ENCODE measurements around the gene PI16. TPM values are rescaled to one million over a fixed set of nuclear protein-coding genes. Genes with fewer than 3 reads are reported as not detected.

Gene PI16
- total RNA-seq, 1 experiment from 2014 or later: not detected

GRCh38 chr6:36924131-36924530, 30.4 kb upstream of the PI16 start:
- in situ Hi-C loops (cut with HindIII; ENCODE audit: low pct_unique_long_range_greater_than_20kb, low sequenced_read_pairs) (no loop called here), intact Hi-C loops (cut with micrococcal nuclease; ENCODE audit: unreplicated experiment) (no loop called here)
- ChIA-PET CTCF (no interaction called here), POLR2A (no interaction called here)
- no peaks in the 10 kb centered on the region for H3K4me1 ChIP-seq (ENCODE audit: control insufficient read depth, insufficient read depth, low read length)
- no peak for ATAC-seq
- H3K27me3 ChIP-seq (ENCODE audit: control insufficient read depth, insufficient read depth, low read length): no peaks in the 10 kb centered on the region
- no peaks in the 10 kb centered on the region for H3K9me3 ChIP-seq (ENCODE audit: control insufficient read depth, insufficient read depth, low read depth, low read length)
- TF ChIP-seq SIN3A (IDR thresholded peaks at IDR 0.05; ENCODE audit: borderline replicate concordance, insufficient read depth, low read depth, low read length): no peak
- no peak for TF ChIP-seq CTCF (IDR thresholded peaks at IDR 0.05)
- no peak for TF ChIP-seq TCF7L2 (IDR thresholded peaks at IDR 0.05; ENCODE audit: low read depth, low read length)
- no peak for TF ChIP-seq REST (IDR thresholded peaks at IDR 0.05; ENCODE audit: insufficient read depth in 1 of 2, low read depth in 2 of 2, low read length in 1 of 2)
- TF ChIP-seq POLR2AphosphoS5 (IDR thresholded peaks at IDR 0.05; ENCODE audit: low read depth, low read length): no peak
- no peak overlapping the region for H3K27ac ChIP-seq (ENCODE audit: low read length)
- no peak for DNase-seq (ENCODE audit: low read depth, low spot score)
- no peaks in the 10 kb centered on the region for H3K36me3 ChIP-seq (ENCODE audit: control insufficient read depth, insufficient read depth, low read length)
- BruUV-seq (replicated peaks): no TSS peak
- no peak overlapping the region for H3K4me3 ChIP-seq (ENCODE audit: low read depth in 2 of 2, low read length in 2 of 2)

GRCh38 chr6:36924778-36925374, 29.7 kb upstream of the PI16 start:
- DNase-seq (ENCODE audit: low read depth, low spot score) (no peak), ATAC-seq (no peak)
- ChIA-PET CTCF (no interaction called here), POLR2A (no interaction called here)
- Histone ChIP-seq H3K27me3 (ENCODE audit: control insufficient read depth, insufficient read depth, low read length) (no peaks in the 10 kb centered on the region), H3K4me1 (ENCODE audit: control insufficient read depth, insufficient read depth, low read length) (no peaks in the 10 kb centered on the region), H3K27ac (ENCODE audit: low read length) (no peak overlapping the region), H3K36me3 (ENCODE audit: control insufficient read depth, insufficient read depth, low read length) (no peaks in the 10 kb centered on the region), H3K4me3 (ENCODE audit: low read depth in 2 of 2, low read length in 2 of 2) (no peak overlapping the region), H3K9me3 (ENCODE audit: control insufficient read depth, insufficient read depth, low read depth, low read length) (no peaks in the 10 kb centered on the region)
- intact Hi-C loops (cut with micrococcal nuclease; ENCODE audit: unreplicated experiment) (no loop called here), in situ Hi-C loops (cut with HindIII; ENCODE audit: low pct_unique_long_range_greater_than_20kb, low sequenced_read_pairs) (no loop called here)
- no peak for TF ChIP-seq POLR2AphosphoS5 (IDR thresholded peaks at IDR 0.05; ENCODE audit: low read depth, low read length)
- TF ChIP-seq SIN3A (IDR thresholded peaks at IDR 0.05; ENCODE audit: borderline replicate concordance, insufficient read depth, low read depth, low read length): no peak
- TF ChIP-seq REST (IDR thresholded peaks at IDR 0.05; ENCODE audit: insufficient read depth in 1 of 2, low read depth in 2 of 2, low read length in 1 of 2): no peak
- TF ChIP-seq CTCF (IDR thresholded peaks at IDR 0.05): no peak
- TF ChIP-seq TCF7L2 (IDR thresholded peaks at IDR 0.05; ENCODE audit: low read depth, low read length): no peak
- BruUV-seq (replicated peaks): no TSS peak

Measured in Panc1 (cell line).